Stimulated activated naive CD8-positive, alpha-beta T cell treated with anti-CD3 and anti-CD28 coated beads, Interleukin-15, Interleukin-2, amounts not matched to agents 100 ng/mL and 50 ng/mL, for 24 hours (primary cell): ENCODE results near the gene HOXD8.
A peak's percentile ranks its signal among the peaks of the same experiment; 100 is the strongest.

Source experiments
- H3K27ac Mint-ChIP-seq: one replicate; pipeline ENCODE4 v1.8.0; 2021; ENCODE audit warnings: mild to moderate bottlenecking, mixed read lengths
- H3K27me3 Mint-ChIP-seq: one replicate; pipeline ENCODE4 v1.8.0; 2021; ENCODE audit warnings: mixed read lengths
- H3K36me3 Mint-ChIP-seq: one replicate; pipeline ENCODE4 v1.8.0; 2021; ENCODE audit warnings: low read depth, mixed read lengths
- H3K4me1 Mint-ChIP-seq: one replicate; pipeline ENCODE4 v1.8.0; 2021; ENCODE audit warnings: low read depth, mixed read lengths
- H3K4me3 Mint-ChIP-seq: one replicate; pipeline ENCODE4 v1.8.0; 2021; ENCODE audit warnings: mild to moderate bottlenecking, mixed read lengths
- H3K9me3 Mint-ChIP-seq: one replicate; pipeline ENCODE4 v1.8.0; 2021; ENCODE audit warnings: mixed read lengths

HOXD8 gene

DNA sequence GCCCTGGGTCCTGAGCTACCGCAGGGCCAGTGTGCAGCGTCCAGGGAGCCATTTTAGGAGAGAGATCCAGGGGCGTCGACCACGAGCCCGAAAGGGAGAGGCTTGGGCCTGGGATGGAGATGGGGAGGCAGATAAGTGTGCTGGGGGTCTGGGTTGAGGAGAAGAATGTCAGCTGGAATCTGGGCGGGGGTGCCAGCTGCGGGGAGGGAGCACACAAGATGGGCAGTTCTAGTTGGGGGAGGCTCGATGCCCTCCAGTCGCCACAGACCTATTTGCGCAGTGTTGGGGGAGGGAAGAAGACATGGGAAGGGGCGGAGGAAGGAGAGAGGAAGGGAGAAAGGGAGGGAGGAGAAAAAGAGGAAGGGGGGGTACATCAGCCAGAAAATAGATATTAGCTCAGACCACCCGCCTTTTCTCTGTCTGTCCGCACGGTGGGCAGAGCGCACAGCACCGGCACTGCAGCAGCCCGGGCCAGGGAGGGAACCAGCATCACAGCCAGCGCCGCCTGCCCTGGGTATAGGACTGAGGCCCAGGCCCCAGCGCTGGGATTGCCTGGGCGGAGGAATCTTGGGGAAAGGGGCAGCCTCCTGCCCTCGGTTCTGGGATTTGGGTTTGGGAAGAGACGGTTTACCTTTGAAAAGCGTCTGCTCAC, 24.3 kb upstream of the HOXD8 start:
- Mint-ChIP-seq H3K4me1 (peaks cover 31% of the 10 kb centered on the region), H3K27ac (no peak overlapping the region), H3K36me3 (peaks cover 9% of the 10 kb centered on the region), H3K27me3 (peaks cover 89% of the 10 kb centered on the region), H3K9me3 (peaks cover 6% of the 10 kb centered on the region), H3K4me3 (no peak overlapping the region)

GRCh38 chr2:176105730-176106580, 23.6 kb upstream of the HOXD8 start:
- peak overlapping the region; percentile 68 for H3K4me3 Mint-ChIP-seq

DNA sequence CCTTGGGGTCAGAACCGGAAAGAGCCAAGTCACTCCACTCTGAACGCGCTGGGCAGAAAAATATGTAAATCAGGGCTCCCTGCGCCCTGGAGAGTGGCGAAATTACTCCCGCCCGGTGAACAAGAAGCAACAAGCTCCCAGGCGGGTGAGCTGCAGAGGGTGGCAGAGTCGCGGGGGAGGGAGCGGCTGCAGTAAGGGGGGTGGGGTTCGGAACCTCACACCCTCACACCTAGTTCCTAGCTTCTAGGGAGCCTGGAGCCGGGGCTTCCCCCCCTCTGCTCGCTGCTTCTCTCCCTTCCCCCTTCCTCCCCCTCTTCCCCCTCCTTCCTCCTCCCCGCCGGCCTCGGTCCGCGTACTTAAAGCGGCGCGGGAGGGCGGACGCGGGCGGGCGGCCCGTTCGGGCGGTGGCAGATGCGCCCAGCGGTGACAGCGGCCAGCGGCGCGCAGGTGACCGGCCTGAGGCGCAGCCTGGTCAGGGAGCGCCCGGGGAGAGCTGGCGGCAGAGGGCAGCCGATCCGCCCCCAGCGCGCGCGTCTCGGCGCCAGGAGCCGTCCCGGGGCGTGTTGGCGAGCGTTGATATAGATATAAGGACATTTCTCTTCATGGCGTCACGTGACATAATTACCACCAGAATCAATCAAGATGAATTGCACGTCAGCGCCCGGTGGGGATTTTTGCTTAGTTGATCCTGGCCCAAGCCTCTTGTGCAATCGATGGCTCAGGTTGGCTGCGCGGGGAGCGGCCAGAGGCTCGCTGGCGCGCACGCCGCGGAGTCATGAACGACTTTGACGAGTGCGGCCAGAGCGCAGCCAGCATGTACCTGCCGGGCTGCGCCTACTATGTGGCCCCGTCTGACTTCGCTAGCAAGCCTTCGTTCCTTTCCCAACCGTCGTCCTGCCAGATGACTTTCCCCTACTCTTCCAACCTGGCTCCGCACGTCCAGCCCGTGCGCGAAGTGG, 22.6 kb upstream of the HOXD8 start, which contains the start of gene HOXD11:
HOXD11 (plus strand) TSS at position 700 of the 959 bp plus-strand sequence; CDS start at position 776, 76 bp downstream.
- H3K36me3 Mint-ChIP-seq, result peaks cover 9% of the 10 kb centered on the region
- peaks cover 31% of the 10 kb centered on the region for H3K4me1 Mint-ChIP-seq
- peaks cover 6% of the 10 kb centered on the region for H3K9me3 Mint-ChIP-seq
- peaks cover 88% of the 10 kb centered on the region for H3K27me3 Mint-ChIP-seq
- peak within 1 kb of the TSS; percentile 69 for H3K27ac Mint-ChIP-seq
- H3K4me3 Mint-ChIP-seq, result peak within 1 kb of the TSS; percentile 68

More at GRCh38 chr2:176105730-176106580, 23.6 kb upstream of the HOXD8 start:
- peaks cover 6% of the 10 kb centered on the region for H3K9me3 Mint-ChIP-seq
- H3K27ac Mint-ChIP-seq, result peak overlapping the region; percentile 69
- peaks cover 31% of the 10 kb centered on the region for H3K4me1 Mint-ChIP-seq
- H3K36me3 Mint-ChIP-seq, result peaks cover 9% of the 10 kb centered on the region
- peaks cover 88% of the 10 kb centered on the region for H3K27me3 Mint-ChIP-seq

DNA sequence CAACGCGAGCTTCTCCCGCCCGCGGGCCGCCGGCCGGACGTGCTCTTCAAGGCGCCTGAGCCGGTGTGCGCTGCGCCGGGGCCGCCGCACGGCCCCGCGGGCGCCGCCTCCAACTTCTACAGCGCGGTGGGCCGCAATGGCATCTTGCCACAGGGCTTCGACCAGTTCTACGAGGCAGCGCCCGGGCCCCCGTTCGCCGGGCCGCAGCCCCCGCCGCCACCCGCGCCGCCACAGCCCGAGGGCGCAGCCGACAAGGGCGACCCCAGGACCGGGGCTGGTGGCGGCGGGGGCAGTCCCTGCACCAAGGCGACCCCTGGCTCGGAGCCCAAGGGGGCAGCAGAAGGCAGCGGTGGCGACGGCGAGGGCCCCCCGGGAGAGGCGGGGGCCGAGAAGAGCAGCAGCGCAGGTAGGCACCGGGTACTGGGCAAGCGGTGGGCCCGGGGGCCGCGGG, 21.7 kb upstream of the HOXD8 start:
- Mint-ChIP-seq H3K4me3 (no peak overlapping the region), H3K36me3 (peaks cover 9% of the 10 kb centered on the region), H3K9me3 (peaks cover 6% of the 10 kb centered on the region), H3K4me1 (peaks cover 31% of the 10 kb centered on the region), H3K27me3 (peaks cover 88% of the 10 kb centered on the region), H3K27ac (no peak overlapping the region)

DNA sequence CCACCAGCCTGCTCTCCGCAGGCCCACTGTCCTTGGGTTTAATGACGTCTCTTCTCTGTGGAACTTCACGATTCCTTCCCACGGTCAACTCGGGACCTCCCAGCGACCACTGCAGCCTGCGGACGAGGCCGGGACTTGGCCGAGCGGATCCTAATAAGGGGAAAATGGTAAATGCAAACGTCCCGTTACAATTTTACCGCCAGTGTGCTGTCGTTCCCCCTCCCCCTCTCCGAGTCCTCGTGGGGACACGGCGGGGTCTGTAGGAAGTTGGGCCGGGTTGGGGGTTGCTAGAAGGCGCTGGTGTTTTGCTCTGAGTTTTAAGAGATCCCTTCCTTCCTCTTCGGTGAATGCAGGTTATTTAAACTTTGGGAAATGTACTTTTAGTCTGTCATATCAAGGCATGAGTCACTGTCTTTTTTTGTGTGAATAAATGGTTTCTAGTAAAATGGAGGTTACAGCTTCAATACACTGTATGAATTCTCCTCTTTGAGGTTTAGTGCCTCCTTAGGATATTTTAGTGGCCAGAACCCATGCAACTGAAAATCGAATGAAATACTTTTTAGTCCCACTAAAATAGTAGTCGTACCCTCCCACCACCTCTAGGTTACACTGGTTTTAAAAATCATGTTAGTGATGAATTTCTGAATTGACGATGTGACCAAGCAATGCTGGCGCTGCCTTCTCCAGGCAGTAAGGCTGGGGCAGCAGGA, 20.2 kb upstream of the HOXD8 start:
- Mint-ChIP-seq H3K27me3 (peaks cover 88% of the 10 kb centered on the region), H3K4me3 (peak overlapping the region; percentile 51), H3K36me3 (peaks cover 9% of the 10 kb centered on the region), H3K27ac (peak overlapping the region; percentile 50), H3K4me1 (peaks cover 26% of the 10 kb centered on the region), H3K9me3 (peaks cover 10% of the 10 kb centered on the region)

- H3K4me1 Mint-ChIP-seq, result peaks cover 25% of the 10 kb centered on the region
- H3K27me3 Mint-ChIP-seq, result peaks cover 88% of the 10 kb centered on the region
- H3K4me3 Mint-ChIP-seq, result no peak overlapping the region
- peak overlapping the region; percentile 50 for H3K27ac Mint-ChIP-seq
- peaks cover 9% of the 10 kb centered on the region for H3K36me3 Mint-ChIP-seq
- H3K9me3 Mint-ChIP-seq, result peaks cover 10% of the 10 kb centered on the region
Measured at GRCh38 chr2:176109946-176110345, 19.6 kb upstream of the HOXD8 start.

- H3K36me3 Mint-ChIP-seq, result peaks cover 9% of the 10 kb centered on the region
- H3K27me3 Mint-ChIP-seq, result peaks cover 88% of the 10 kb centered on the region
- peak overlapping the region; percentile 11 for H3K27ac Mint-ChIP-seq
- no peak overlapping the region for H3K4me3 Mint-ChIP-seq
- peaks cover 25% of the 10 kb centered on the region for H3K4me1 Mint-ChIP-seq
- peaks cover 10% of the 10 kb centered on the region for H3K9me3 Mint-ChIP-seq
Measured at GRCh38 chr2:176110415-176111308, 18.8 kb upstream of the HOXD8 start.

DNA sequence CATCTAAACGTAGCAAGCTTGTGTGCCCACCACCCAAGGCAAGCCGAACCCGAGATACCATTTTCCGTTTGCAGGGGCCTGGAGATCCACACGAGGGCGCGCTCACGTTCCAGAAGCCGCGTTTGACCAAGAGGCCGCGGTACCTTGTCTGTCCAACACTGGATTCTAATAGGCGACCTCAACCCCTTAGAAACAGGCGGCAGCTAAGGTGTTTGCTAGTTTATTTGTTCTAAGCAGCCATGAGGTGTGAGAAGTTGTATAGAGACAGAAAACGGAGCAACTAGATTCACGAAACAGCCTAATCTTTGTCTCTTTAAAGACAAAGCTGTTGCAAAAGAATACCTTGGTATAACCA, 18.2 kb upstream of the HOXD8 start:
- Mint-ChIP-seq H3K27ac (peak overlapping the region; percentile 11), H3K27me3 (peaks cover 87% of the 10 kb centered on the region), H3K4me3 (no peak overlapping the region), H3K9me3 (peaks cover 10% of the 10 kb centered on the region), H3K36me3 (peaks cover 9% of the 10 kb centered on the region), H3K4me1 (peaks cover 19% of the 10 kb centered on the region)

GRCh38 chr2:176111846-176112374, 17.6 kb upstream of the HOXD8 start:
- no peak overlapping the region for H3K4me3 Mint-ChIP-seq
- peaks cover 11% of the 10 kb centered on the region for H3K9me3 Mint-ChIP-seq
- H3K27ac Mint-ChIP-seq, result no peak overlapping the region
- H3K36me3 Mint-ChIP-seq, result peaks cover 12% of the 10 kb centered on the region
- peaks cover 15% of the 10 kb centered on the region for H3K4me1 Mint-ChIP-seq
- peaks cover 90% of the 10 kb centered on the region for H3K27me3 Mint-ChIP-seq

DNA sequence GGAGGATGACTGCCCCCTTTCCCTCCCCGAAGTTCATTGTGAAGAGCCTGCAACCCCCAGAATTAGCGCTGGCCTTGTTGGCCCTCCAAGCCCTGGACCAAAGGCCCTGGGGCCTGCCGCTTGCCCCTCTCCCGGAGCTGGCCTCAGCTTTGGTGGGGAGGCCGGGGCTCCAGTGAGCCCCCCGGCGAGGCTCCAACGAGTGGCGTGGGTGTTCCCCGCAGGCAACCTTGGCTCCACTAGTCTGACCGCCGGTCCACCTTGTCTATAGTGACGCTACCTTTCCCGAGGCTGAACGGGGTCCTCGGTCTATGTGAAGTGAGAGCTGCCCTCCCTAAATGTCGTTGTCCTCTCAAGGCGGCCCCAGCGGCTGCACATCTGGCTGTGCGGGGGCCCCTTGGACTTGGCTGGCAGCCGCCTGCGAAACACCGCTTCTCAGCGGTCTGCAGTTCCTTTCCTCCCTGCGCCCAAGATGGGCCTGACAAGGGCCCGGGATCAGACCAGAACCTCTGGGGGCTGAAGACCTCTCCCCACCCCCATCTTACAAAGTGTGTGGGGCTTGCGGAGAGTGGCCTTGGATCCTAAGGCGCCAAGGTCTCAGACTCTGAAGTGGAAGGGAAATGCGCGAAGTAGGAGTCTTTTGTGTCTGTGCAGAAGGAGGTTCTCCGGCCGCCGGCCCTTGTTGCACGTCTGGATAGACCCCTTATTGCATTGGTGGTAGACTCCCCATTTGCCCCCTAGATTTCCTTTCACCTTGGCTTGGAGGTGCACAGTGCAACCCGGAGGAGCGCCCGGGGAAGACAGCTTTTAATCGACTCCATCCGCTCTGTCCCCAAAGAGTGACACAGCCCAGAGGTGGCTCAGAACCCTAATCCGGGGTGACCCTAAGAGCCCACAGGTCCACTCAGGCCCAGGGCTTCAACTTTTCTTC, 16.9 kb upstream of the HOXD8 start:
- H3K4me1 Mint-ChIP-seq, result peaks cover 12% of the 10 kb centered on the region
- H3K27me3 Mint-ChIP-seq, result peaks cover 92% of the 10 kb centered on the region
- peaks cover 13% of the 10 kb centered on the region for H3K9me3 Mint-ChIP-seq
- H3K36me3 Mint-ChIP-seq, result peaks cover 14% of the 10 kb centered on the region
- no peak overlapping the region for H3K4me3 Mint-ChIP-seq
- H3K27ac Mint-ChIP-seq, result no peak overlapping the region

- peaks cover 96% of the 10 kb centered on the region for H3K27me3 Mint-ChIP-seq
- peaks cover 12% of the 10 kb centered on the region for H3K36me3 Mint-ChIP-seq
- no peak overlapping the region for H3K4me3 Mint-ChIP-seq
- no peak overlapping the region for H3K27ac Mint-ChIP-seq
- H3K9me3 Mint-ChIP-seq, result peaks cover 15% of the 10 kb centered on the region
- peaks cover 2% of the 10 kb centered on the region for H3K4me1 Mint-ChIP-seq
Measured at GRCh38 chr2:176114120-176114929, 15.2 kb upstream of the HOXD8 start.
